Omental fat pad (tissue), 4 donors: ENCODE measurements around the gene TMEM214. TPM values are rescaled to one million over a fixed set of nuclear protein-coding genes. Genes with fewer than 3 reads are reported as not detected.

Source experiments
- ATAC-seq: fragments of 150-250 bp; one replicate; pipeline ENCODE4 v1.9.1; 2016; ENCODE audit warnings: mild to moderate bottlenecking, moderate library complexity; ENCODE audit not compliant: low FRiP score
- DNase-seq: peaks from one replicate; pipeline ENCODE4 v3.0.0-alpha.2; 2019; ENCODE audit warnings: low spot score
- CTCF ChIP-seq, 3 donors: fragments of 450-650 bp; IDR thresholded peaks; one replicate each; pipeline ENCODE4 v1.5.1; 2016 to 2017; ENCODE audit warnings: antibody characterized with exemption in 3 of 3, mild to moderate bottlenecking in 3 of 3, moderate library complexity in 2 of 3
- total RNA-seq, 4 donors: library from RNA; depleted of rRNA; stranded (reverse); fragments of >200 nt; gene quantifications; one replicate each; pipeline ENCODE4 v1.1.0, GENCODE V29; 2016

Gene TMEM214
- total RNA-seq, 4 donors from 2014 or later: 52.4 to 76.0 (median 64.7) TPM

- TF ChIP-seq CTCF (IDR thresholded peaks at IDR 0.05): no peak
- ATAC-seq (no peak), DNase-seq (no peak)
Measured at GRCh38 chr2:27065128-27065527, 32.4 kb downstream of the TMEM214 start.

- no peak for ATAC-seq
- TF ChIP-seq CTCF (IDR thresholded peaks at IDR 0.05): no peak
- no peak for DNase-seq
Measured at GRCh38 chr2:27067385-27067784, 34.6 kb downstream of the TMEM214 start.

GRCh38 chr2:27069436-27069835 is 36.7 kb downstream of the TMEM214 start:
- no peak for DNase-seq
- ATAC-seq: no peak
- TF ChIP-seq CTCF (IDR thresholded peaks at IDR 0.05): no peak

GRCh38 chr2:27069961-27070618 is 37.3 kb downstream of the TMEM214 start:
- DNase-seq (no peak), ATAC-seq (no peak)
- TF ChIP-seq CTCF (IDR thresholded peaks at IDR 0.05): no peak

DNA sequence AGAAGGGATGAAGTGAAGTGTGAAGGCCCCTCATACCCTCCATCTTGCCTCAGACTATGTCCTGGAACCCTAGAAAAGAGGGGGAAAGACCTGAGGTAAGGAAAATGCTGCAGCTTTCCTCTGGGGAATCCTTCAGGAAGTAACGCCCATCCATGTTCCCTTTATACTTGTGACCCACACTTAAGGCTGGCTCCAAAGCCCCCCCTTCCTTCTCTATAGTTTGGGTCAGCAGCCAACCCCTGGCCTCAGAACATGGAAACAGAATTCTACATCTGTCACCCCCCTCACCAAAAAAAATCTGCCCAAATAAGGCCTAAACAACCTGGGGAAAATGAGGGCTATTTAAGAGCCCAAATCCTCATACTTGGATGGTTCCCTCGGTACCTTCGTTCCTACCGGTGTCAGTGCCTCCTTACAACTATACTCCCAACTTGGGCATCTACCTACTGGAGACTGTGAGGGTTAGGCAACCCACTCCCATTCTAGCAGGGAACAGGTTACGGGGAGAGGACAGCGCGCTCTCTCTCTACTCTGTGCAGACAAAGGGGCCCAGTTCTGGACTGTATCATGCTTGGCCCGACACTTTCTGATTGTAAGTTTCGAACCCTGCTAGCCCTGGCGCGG is 38.0 kb downstream of the TMEM214 start:
- TF ChIP-seq CTCF (IDR thresholded peaks at IDR 0.05): no peak
- DNase-seq: no peak
- ATAC-seq: peak; percentile 5

DNA sequence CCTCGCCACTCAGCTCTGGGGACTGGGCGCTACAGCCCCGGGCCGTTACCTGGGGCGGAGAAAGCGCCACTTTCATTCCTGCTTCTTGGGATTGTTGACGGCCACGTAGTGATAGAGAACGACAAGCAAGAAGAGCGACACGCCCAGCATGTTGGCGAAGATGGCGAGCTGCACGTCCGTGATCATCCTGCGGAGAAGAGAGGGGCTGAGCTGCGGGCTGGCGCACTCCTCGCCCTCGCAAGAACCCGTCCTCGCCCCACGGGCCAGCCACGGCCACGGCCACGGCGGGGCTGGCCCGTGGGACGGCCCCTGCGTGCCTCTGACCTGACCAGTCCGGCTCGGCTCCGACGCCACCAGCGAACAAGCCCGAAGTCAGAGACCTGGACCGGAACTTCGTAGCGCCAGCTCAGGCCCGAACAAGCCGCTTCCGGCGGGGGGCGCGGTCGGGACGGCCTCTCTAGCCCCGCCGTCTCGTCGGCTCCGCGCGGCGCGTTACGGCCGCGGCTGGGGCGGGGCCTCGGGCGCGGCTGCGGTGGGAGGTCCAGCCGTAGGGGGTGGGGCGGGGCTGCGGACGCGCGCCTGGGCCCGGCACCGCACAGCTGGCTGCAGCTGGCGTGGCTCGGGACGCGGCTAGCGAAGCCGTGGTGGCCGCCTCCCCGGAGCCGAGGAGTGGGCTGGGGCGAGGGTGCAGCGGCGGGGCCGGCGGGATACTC is 38.7 kb downstream of the TMEM214 start, which contains the start of gene OST4:
OST4 (minus strand) TSS at position 378 of the 713 bp plus-strand sequence.
- TF ChIP-seq CTCF (IDR thresholded peaks at IDR 0.05): no peak
- ATAC-seq: peak; percentile 96

More for the DNA sequence above, 38.7 kb downstream of the TMEM214 start, which contains the start of gene OST4:
- peak; percentile 74 for DNase-seq
